OCI-LY7 (cell line): ENCODE data around the gene SRRM1. TPM values are rescaled to one million over a fixed set of nuclear protein-coding genes. Genes with fewer than 3 reads are reported as not detected.

Experiments
- BruUV-seq: library from RNA; stranded (reverse); fragments of 400-500 nt; replicated peaks from 2 replicates; lab custom pipeline; 2021; lab: Mats Ljungman, UMichigan
- CTCF ChIA-PET: fragments of 300-600 bp; sonication (Branson Sonifier 250); formaldehyde crosslinking; loops from one replicate; lab custom pipeline; 2022; ENCODE audit warnings: antibody characterized with exemption; ENCODE audit not compliant: unreplicated experiment; lab: Charles Lee
- POLR2A ChIA-PET: fragments of 300-600 bp; sonication (Branson Sonifier 250); formaldehyde crosslinking; loops from one replicate; lab custom pipeline; 2022; ENCODE audit warnings: antibody characterized with exemption; lab: Charles Lee
- DNase-seq: peaks from one replicate; pipeline ENCODE4 v3.0.0-alpha.2; 2015; ENCODE audit warnings: low spot score
- H2AFZ ChIP-seq: fragments of 200-600 bp; sonication (generic), shearing (Covaris generic); 2 replicates; pipeline ENCODE4 v1.6.1; 2014; ENCODE audit warnings: mild to moderate bottlenecking, antibody characterized with exemption, low read length, moderate library complexity
- H3K27ac ChIP-seq: fragments of 200-600 bp; sonication (generic); 2 replicates; pipeline ENCODE4 v1.5.1; 2014; ENCODE audit warnings: mixed run types, low read depth, mild to moderate bottlenecking, moderate library complexity, low read length, inconsistent platforms; ENCODE audit not compliant: poor library complexity, severe bottlenecking
- H3K36me3 ChIP-seq: fragments of 200-600 bp; sonication (generic); 2 replicates; pipeline ENCODE4 v1.6.1; 2014; ENCODE audit warnings: mild to moderate bottlenecking, antibody characterized with exemption, low read length, moderate library complexity, mixed read lengths; ENCODE audit not compliant: insufficient read depth
- H3K4me1 ChIP-seq: fragments of 200-600 bp; sonication (generic); 2 replicates; pipeline ENCODE4 v1.5.1; 2014; ENCODE audit warnings: mild to moderate bottlenecking, low read length; ENCODE audit not compliant: insufficient read depth, poor library complexity, severe bottlenecking
- H3K4me2 ChIP-seq: fragments of 200-600 bp; sonication (generic); 2 replicates; pipeline ENCODE4 v1.6.1; 2014; ENCODE audit warnings: mild to moderate bottlenecking, low read length
- H3K4me3 ChIP-seq: fragments of 200-600 bp; sonication (generic); 2 replicates; pipeline ENCODE4 v1.5.1; 2014; ENCODE audit warnings: mild to moderate bottlenecking, low read depth, low read length; ENCODE audit not compliant: poor library complexity, severe bottlenecking
- H3K79me2 ChIP-seq: fragments of 200-600 bp; sonication (generic); 2 replicates; pipeline ENCODE4 v1.6.1; 2016; ENCODE audit warnings: low read depth, mild to moderate bottlenecking, low read length, moderate library complexity, mixed read lengths; ENCODE audit not compliant: insufficient read depth
- H3K9me2 ChIP-seq: fragments of 200-600 bp; sonication (generic); 2 replicates; pipeline ENCODE4 v1.6.1; 2016; ENCODE audit warnings: mild to moderate bottlenecking, low read length, mixed read lengths; ENCODE audit not compliant: insufficient read depth
- H3K9me3 ChIP-seq: fragments of 200-600 bp; sonication (generic); 2 replicates; pipeline ENCODE4 v1.6.1; 2014; ENCODE audit warnings: mild to moderate bottlenecking, mixed run types, low read length, mixed read lengths
- H4K20me1 ChIP-seq: fragments of 200-600 bp; sonication (generic); 2 replicates; pipeline ENCODE4 v1.6.1; 2014; ENCODE audit warnings: mild to moderate bottlenecking, antibody characterized with exemption, low read length, moderate library complexity, mixed read lengths; ENCODE audit not compliant: insufficient read depth
- EZH2phosphoT487 ChIP-seq: fragments of 200-600 bp; sonication (generic); IDR thresholded peaks from 2 replicates; pipeline ENCODE4 v1.6.1; 2018; ENCODE audit warnings: low read depth, borderline replicate concordance, mild to moderate bottlenecking, mixed run types, antibody characterized with exemption, low read length, moderate library complexity, mixed read lengths
- intact Hi-C: fragments of 100-400 bp; cut with micrococcal nuclease; formaldehyde crosslinking; loops from one replicate; pipeline ENCODE4 v1.10.0; 2022; ENCODE audit not compliant: unreplicated experiment
- total RNA-seq, 2 experiments: library from RNA; depleted of rRNA in 1 of 2; stranded (reverse); fragments of >200 nt in 1 of 2; shearing (Covaris generic) in 1 of 2; gene quantifications; 2 replicates each; pipeline ENCODE4 v1.2.3, GENCODE V29; 2014 to 2022
- TF ChIP-seq, protein P1 (sequence below): fragments of 200-600 bp; sonication (generic); conservative IDR thresholded peaks from 2 replicates; pipeline ENCODE4 v1.5.1; 2014; ENCODE audit warnings: mild to moderate bottlenecking, antibody characterized with exemption, low read length, moderate library complexity, mixed read lengths

The SRRM1 gene
- total RNA-seq, 2 experiments from 2014 or later = 78.5 to 251 TPM

DNA sequence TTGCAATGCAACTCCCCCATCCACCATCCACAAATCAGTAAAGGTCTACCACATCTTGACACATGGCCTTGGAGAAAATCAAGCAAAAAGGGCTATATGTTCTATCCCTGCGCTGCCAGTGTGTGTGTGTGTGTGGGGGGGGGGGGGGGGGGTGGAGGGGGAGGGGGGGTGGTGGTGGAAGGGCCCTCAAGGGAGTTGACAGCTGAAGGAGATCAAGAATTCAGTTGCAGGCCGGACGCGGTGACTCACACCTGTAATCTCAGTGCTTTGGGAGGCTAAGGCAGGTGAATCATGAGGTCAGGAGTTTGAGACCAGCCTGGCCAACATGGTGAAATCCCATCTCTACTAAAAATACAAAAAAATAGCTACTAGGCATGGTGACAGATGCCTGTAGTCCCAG lies 64.6 kb downstream of the SRRM1 start:
- POLR2A ChIA-PET = no interaction called here
- no TSS peak for BruUV-seq
- Histone ChIP-seq H4K20me1 (no peaks in the 10 kb centered on the region), H3K79me2 (no peaks in the 10 kb centered on the region), H3K36me3 (no peaks in the 10 kb centered on the region), H3K4me3 (no peak overlapping the region), H2AFZ (no peak overlapping the region), H3K4me1 (peaks cover 3% of the 10 kb centered on the region), H3K4me2 (no peak overlapping the region), H3K9me3 (no peaks in the 10 kb centered on the region), H3K9me2 (no peaks in the 10 kb centered on the region), H3K27ac (no peak overlapping the region)
- no peak for TF ChIP-seq EZH2phosphoT487
- TF ChIP-seq, protein P1, sequence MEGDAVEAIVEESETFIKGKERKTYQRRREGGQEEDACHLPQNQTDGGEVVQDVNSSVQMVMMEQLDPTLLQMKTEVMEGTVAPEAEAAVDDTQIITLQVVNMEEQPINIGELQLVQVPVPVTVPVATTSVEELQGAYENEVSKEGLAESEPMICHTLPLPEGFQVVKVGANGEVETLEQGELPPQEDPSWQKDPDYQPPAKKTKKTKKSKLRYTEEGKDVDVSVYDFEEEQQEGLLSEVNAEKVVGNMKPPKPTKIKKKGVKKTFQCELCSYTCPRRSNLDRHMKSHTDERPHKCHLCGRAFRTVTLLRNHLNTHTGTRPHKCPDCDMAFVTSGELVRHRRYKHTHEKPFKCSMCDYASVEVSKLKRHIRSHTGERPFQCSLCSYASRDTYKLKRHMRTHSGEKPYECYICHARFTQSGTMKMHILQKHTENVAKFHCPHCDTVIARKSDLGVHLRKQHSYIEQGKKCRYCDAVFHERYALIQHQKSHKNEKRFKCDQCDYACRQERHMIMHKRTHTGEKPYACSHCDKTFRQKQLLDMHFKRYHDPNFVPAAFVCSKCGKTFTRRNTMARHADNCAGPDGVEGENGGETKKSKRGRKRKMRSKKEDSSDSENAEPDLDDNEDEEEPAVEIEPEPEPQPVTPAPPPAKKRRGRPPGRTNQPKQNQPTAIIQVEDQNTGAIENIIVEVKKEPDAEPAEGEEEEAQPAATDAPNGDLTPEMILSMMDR = no peak
- DNase-seq = no peak
- intact Hi-C loops = no loop called here
- CTCF ChIA-PET = no interaction called here

DNA sequence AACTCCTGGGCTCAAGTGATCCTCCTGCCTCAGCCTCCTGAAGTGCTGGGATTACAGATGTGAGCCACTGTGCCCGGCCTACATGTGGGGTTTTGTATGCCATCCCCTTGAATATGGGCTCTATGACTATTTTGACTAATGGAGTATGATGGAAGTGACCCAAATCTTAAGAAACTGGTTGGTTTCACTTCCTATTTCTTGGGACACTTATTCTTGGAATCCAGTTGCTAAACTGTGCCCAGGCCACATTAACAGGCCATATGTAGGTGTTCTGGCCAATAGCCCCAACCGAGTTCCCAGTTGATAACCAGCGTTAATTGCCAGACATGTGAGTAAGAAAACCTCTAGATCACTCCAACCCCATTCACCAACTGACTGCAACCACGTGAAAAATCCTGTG lies 65.8 kb downstream of the SRRM1 start:
- H3K9me3 ChIP-seq = no peaks in the 10 kb centered on the region
- ChIA-PET CTCF (no interaction called here), POLR2A (no interaction called here)
- no peak overlapping the region for H3K4me3 ChIP-seq
- no peak overlapping the region for H2AFZ ChIP-seq
- BruUV-seq = no TSS peak
- no peaks in the 10 kb centered on the region for H3K36me3 ChIP-seq
- TF ChIP-seq EZH2phosphoT487 = no peak
- TF ChIP-seq, protein P1 = no peak
- H3K9me2 ChIP-seq = no peaks in the 10 kb centered on the region
- H3K79me2 ChIP-seq = no peaks in the 10 kb centered on the region
- peaks cover 3% of the 10 kb centered on the region for H3K4me1 ChIP-seq
- H3K27ac ChIP-seq = no peak overlapping the region
- no peak overlapping the region for H3K4me2 ChIP-seq
- H4K20me1 ChIP-seq = no peaks in the 10 kb centered on the region
- intact Hi-C loops = no loop called here
- DNase-seq = peak; percentile 31

DNA sequence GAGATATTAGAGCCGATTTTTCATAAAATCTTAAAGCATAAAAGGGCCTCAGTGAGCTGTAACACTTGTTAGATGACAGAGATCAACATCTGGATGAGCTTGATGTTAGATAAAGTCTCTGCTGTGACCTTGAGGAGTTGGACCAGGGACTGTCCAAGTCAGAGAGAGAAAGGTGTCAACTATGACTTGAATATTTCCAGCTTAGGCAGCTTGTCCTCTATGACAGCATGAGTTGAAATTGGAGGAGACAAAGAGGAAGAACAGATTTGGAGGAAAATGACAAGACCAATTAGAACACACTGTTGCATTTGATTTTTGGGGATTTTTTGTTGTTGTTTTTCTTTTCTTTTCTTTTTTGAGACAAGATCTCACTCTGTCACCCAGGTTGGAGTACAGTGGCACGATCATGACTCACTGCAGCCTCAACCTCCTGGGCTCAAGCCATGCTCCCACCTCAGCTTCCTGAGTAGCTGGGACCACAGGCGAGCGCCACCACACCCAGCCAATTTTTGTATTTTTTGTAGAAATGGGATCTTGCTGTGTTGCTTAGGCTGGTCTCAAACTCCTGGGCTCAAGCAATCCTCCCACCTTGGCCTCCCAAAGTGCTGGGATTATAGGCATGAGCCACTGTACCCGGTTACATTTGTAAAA lies 66.8 kb downstream of the SRRM1 start:
- TF ChIP-seq EZH2phosphoT487 = no peak
- TF ChIP-seq, protein P1 = no peak
- Histone ChIP-seq H4K20me1 (no peaks in the 10 kb centered on the region), H3K4me2 (no peak overlapping the region), H2AFZ (no peak overlapping the region), H3K4me3 (no peak overlapping the region), H3K27ac (no peak overlapping the region), H3K9me3 (no peaks in the 10 kb centered on the region), H3K9me2 (no peaks in the 10 kb centered on the region), H3K79me2 (no peaks in the 10 kb centered on the region), H3K4me1 (peaks cover 3% of the 10 kb centered on the region), H3K36me3 (no peaks in the 10 kb centered on the region)
- DNase-seq = no peak
- intact Hi-C loops = no loop called here
- POLR2A ChIA-PET = interaction anchor here (0.6 kb wide), 1 partner anchor 9 kb away, joined by 3 read pairs; no protein-coding TSS in a partner anchor
- CTCF ChIA-PET = no interaction called here
- BruUV-seq = no TSS peak
